PC-9 (cell line): ENCODE measurements around the gene HLA-B. TPM values are rescaled to one million over a fixed set of nuclear protein-coding genes. Genes with fewer than 3 reads are reported as not detected.

Experiments used
- BruUV-seq: library from RNA; stranded (reverse); fragments of 400-500 nt; replicated peaks from 2 replicates; lab custom pipeline; 2021; lab: Mats Ljungman, UMichigan
- CTCF ChIA-PET: fragments of 300-600 bp; sonication (Branson Sonifier 250); formaldehyde crosslinking; loops from one replicate; lab custom pipeline; 2022; ENCODE audit warnings: antibody characterized with exemption; lab: Charles Lee
- POLR2A ChIA-PET: fragments of 300-600 bp; sonication (Branson Sonifier 250); formaldehyde crosslinking; loops from one replicate; lab custom pipeline; 2022; ENCODE audit warnings: antibody characterized with exemption; ENCODE audit not compliant: unreplicated experiment; lab: Charles Lee
- DNase-seq, 2 experiments: peaks; one replicate each; pipeline versions ENCODE4 v3.0.0 to v3.0.0-alpha.2; 2015 to 2022; ENCODE audit warnings: mixed read lengths in 1 of 2
- H2AFZ ChIP-seq: fragments of 200-600 bp; sonication (generic); 2 replicates; pipeline ENCODE4 v1.8.1; 2017; ENCODE audit warnings: antibody characterized with exemption
- H3F3A ChIP-seq: fragments of 200-600 bp; sonication (generic); 2 replicates; pipeline ENCODE4 v1.8.1; 2017; ENCODE audit warnings: antibody characterized with exemption, mild to moderate bottlenecking, low read depth; ENCODE audit not compliant: insufficient read depth
- H3K27ac ChIP-seq: fragments of 200-600 bp; sonication (generic); 2 replicates; pipeline ENCODE4 v1.6.1; 2016; ENCODE audit warnings: mixed run types
- H3K27me3 ChIP-seq: fragments of 200-600 bp; sonication (generic); 2 replicates; pipeline ENCODE4 v1.6.1; 2016; ENCODE audit warnings: low read depth, mixed run types; ENCODE audit not compliant: insufficient read depth
- H3K36me3 ChIP-seq: fragments of 200-600 bp; sonication (generic); 2 replicates; pipeline ENCODE4 v1.6.1; 2016; ENCODE audit warnings: low read depth, mixed run types
- H3K4me1 ChIP-seq: fragments of 200-600 bp; sonication (generic); replicated peaks from 2 replicates; pipeline ENCODE4 v1.6.1; 2016; ENCODE audit warnings: mixed run types; ENCODE audit not compliant: insufficient read depth
- H3K4me2 ChIP-seq: fragments of 200-600 bp; sonication (generic); 2 replicates; pipeline ENCODE4 v1.6.1; 2017; ENCODE audit warnings: mixed run types
- H3K4me3 ChIP-seq: fragments of 200-600 bp; sonication (generic); 2 replicates; pipeline ENCODE4 v1.6.1; 2016; ENCODE audit warnings: mixed run types
- H3K79me2 ChIP-seq: fragments of 200-600 bp; sonication (generic); 2 replicates; pipeline ENCODE4 v1.6.1; 2017; ENCODE audit warnings: low read depth, mixed run types
- H3K9me2 ChIP-seq: fragments of 200-600 bp; sonication (generic); 2 replicates; pipeline ENCODE4 v1.8.1; 2017; ENCODE audit warnings: mild to moderate bottlenecking; ENCODE audit not compliant: insufficient read depth
- H3K9me3 ChIP-seq: fragments of 200-600 bp; sonication (generic); 2 replicates; pipeline ENCODE4 v1.8.1; 2016; ENCODE audit warnings: low read depth; ENCODE audit not compliant: insufficient read depth
- H4K20me1 ChIP-seq: fragments of 200-600 bp; sonication (generic); 2 replicates; pipeline ENCODE4 v1.8.1; 2017; ENCODE audit not compliant: insufficient read depth
- CTCF ChIP-seq: fragments of 200-600 bp; sonication (generic); conservative IDR thresholded peaks from 2 replicates; pipeline ENCODE4 v1.6.1; 2017; ENCODE audit warnings: mixed run types, antibody characterized with exemption, mild to moderate bottlenecking, moderate library complexity
- EZH2 ChIP-seq: fragments of 200-600 bp; sonication (generic); IDR thresholded peaks from 2 replicates; pipeline ENCODE4 v1.8.0; 2017; ENCODE audit warnings: antibody characterized with exemption, low read depth
- intact Hi-C: fragments of 100-400 bp; cut with micrococcal nuclease; formaldehyde crosslinking; loops from one replicate; pipeline ENCODE4 v1.10.0; 2022; ENCODE audit not compliant: unreplicated experiment
- total RNA-seq: library from RNA; stranded (reverse); gene quantifications from 2 replicates; pipeline ENCODE4 v1.2.3, GENCODE V29; 2021

The HLA-B gene
- total RNA-seq, 1 experiment from 2014 or later: 137 TPM

- H3F3A ChIP-seq: no peaks in the 10 kb centered on the region
- no peaks in the 10 kb centered on the region for H3K27me3 ChIP-seq
- no peak overlapping the region for H3K4me2 ChIP-seq
- H3K9me2 ChIP-seq: no peaks in the 10 kb centered on the region
- H3K36me3 ChIP-seq: no peaks in the 10 kb centered on the region
- H2AFZ ChIP-seq: no peak overlapping the region
- H3K4me1 ChIP-seq: no peaks in the 10 kb centered on the region
- no peaks in the 10 kb centered on the region for H3K79me2 ChIP-seq
- no TSS peak for BruUV-seq
- no peaks in the 10 kb centered on the region for H4K20me1 ChIP-seq
- DNase-seq: no peak
- H3K9me3 ChIP-seq: no peaks in the 10 kb centered on the region
- ChIA-PET CTCF (no interaction called here), POLR2A (no interaction called here)
- no peak overlapping the region for H3K27ac ChIP-seq
- no peak for TF ChIP-seq CTCF
- no peak for TF ChIP-seq EZH2
- H3K4me3 ChIP-seq: no peak overlapping the region
- intact Hi-C loops: loop anchor here (10.0 kb wide), 1 partner anchor 932 kb away; no protein-coding TSS in a partner anchor
These were observed 30.0 kb upstream of the HLA-B start for GRCh38 chr6:31386977-31387376.

- intact Hi-C loops: loop anchor here (10.0 kb wide), 1 partner anchor 931 kb away; no protein-coding TSS in a partner anchor
- no peak for DNase-seq
- Histone ChIP-seq H2AFZ (no peak overlapping the region), H4K20me1 (no peaks in the 10 kb centered on the region), H3F3A (no peaks in the 10 kb centered on the region), H3K36me3 (no peaks in the 10 kb centered on the region), H3K27me3 (no peaks in the 10 kb centered on the region), H3K79me2 (no peaks in the 10 kb centered on the region), H3K9me2 (no peaks in the 10 kb centered on the region), H3K27ac (no peak overlapping the region), H3K4me1 (no peaks in the 10 kb centered on the region), H3K4me3 (no peak overlapping the region), H3K9me3 (no peaks in the 10 kb centered on the region), H3K4me2 (no peak overlapping the region)
- TF ChIP-seq CTCF (no peak), EZH2 (no peak)
- CTCF ChIA-PET: no interaction called here
- BruUV-seq: no TSS peak
- POLR2A ChIA-PET: no interaction called here
These were observed 29.1 kb upstream of the HLA-B start for GRCh38 chr6:31386099-31386498.

DNA sequence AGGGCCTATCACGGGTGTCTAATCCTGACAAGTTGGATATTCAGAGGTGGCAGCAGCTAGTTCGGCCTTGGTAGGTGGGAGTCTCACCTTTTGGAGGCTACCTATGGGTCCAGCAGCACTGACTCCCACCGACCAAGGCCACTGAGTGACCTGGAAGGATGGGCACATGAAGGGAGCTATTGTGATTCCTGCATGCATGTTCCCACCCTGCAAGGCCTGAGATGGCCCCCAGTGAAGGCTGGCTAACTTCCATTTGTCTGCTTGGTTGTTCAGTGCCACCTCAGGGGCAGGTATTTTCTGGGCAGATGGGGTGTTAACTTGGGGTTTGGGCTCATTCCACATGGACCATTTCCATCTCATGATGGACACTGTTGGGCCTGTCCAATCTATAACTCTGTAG lies 28.1 kb upstream of the HLA-B start:
- Histone ChIP-seq H3K4me3 (no peak overlapping the region), H4K20me1 (no peaks in the 10 kb centered on the region), H3K4me1 (no peaks in the 10 kb centered on the region), H3K27me3 (no peaks in the 10 kb centered on the region), H3K4me2 (no peak overlapping the region), H3K79me2 (no peaks in the 10 kb centered on the region), H3K36me3 (no peaks in the 10 kb centered on the region), H3K27ac (no peak overlapping the region), H3K9me2 (no peaks in the 10 kb centered on the region), H3F3A (no peaks in the 10 kb centered on the region), H3K9me3 (no peaks in the 10 kb centered on the region), H2AFZ (no peak overlapping the region)
- intact Hi-C loops: loop anchor here (10.0 kb wide), 1 partner anchor 930 kb away; no protein-coding TSS in a partner anchor
- BruUV-seq: no TSS peak
- DNase-seq: no peak
- ChIA-PET CTCF (no interaction called here), POLR2A (no interaction called here)
- TF ChIP-seq EZH2 (no peak), CTCF (no peak)
